Activated T-cell treated with anti-CD3 and anti-CD28 coated beads, Interleukin-2, amount 50 U/mL, for 1 hour (primary cell): ENCODE results near the gene PRKAB1.
"Not testable (repeated sequence)": the region's sequence is repeated elsewhere in the genome, so short reads cannot be mapped to it uniquely, and the experiment has no call there.

ENCODE experiments used
- DNase-seq: peaks from one replicate; pipeline ENCODE4 v3.0.0-alpha.2; 2020

Gene PRKAB1

GRCh38 chr12:119686355-119686754, 18.4 kb downstream of the PRKAB1 start:
- no peak for DNase-seq

GRCh38 chr12:119686776-119687175, 18.8 kb downstream of the PRKAB1 start:
- DNase-seq, result no peak

GRCh38 chr12:119687406-119687805, 19.5 kb downstream of the PRKAB1 start:
- DNase-seq, result no peak

GRCh38 chr12:119687879-119688278, 19.9 kb downstream of the PRKAB1 start:
- DNase-seq, result no peak

- no peak for DNase-seq
Observed at GRCh38 chr12:119689935-119690500, 22.1 kb downstream of the PRKAB1 start.

GRCh38 chr12:119691202-119691810, 23.4 kb downstream of the PRKAB1 start:
- DNase-seq, result no peak

GRCh38 chr12:119692410-119692809, 24.5 kb downstream of the PRKAB1 start:
- DNase-seq, result no peak

GRCh38 chr12:119692997-119693396, 25.1 kb downstream of the PRKAB1 start:
- no peak for DNase-seq

- DNase-seq, result no peak
Observed at GRCh38 chr12:119693511-119693910, 25.6 kb downstream of the PRKAB1 start.

GRCh38 chr12:119694111-119694510, 26.2 kb downstream of the PRKAB1 start:
- no peak for DNase-seq

- no peak for DNase-seq
Observed at GRCh38 chr12:119695034-119695433, 27.1 kb downstream of the PRKAB1 start.

GRCh38 chr12:119696943-119697342, 29.0 kb downstream of the PRKAB1 start:
- no peak for DNase-seq

- no peak for DNase-seq
Observed at GRCh38 chr12:119699199-119699760, 31.3 kb downstream of the PRKAB1 start.

GRCh38 chr12:119700078-119700477, 32.1 kb downstream of the PRKAB1 start:
- no peak for DNase-seq

- no peak for DNase-seq
Observed at GRCh38 chr12:119704065-119704747, 36.3 kb downstream of the PRKAB1 start.

- DNase-seq, result no peak
Observed at GRCh38 chr12:119705182-119705581, 37.2 kb downstream of the PRKAB1 start.

GRCh38 chr12:119706427-119706826, 38.5 kb downstream of the PRKAB1 start:
- DNase-seq, result not testable (repeated sequence)

- no peak for DNase-seq
Observed at GRCh38 chr12:119710374-119710964, 42.5 kb downstream of the PRKAB1 start.

- no peak for DNase-seq
Observed at GRCh38 chr12:119710965-119711551, 43.1 kb downstream of the PRKAB1 start.

GRCh38 chr12:119711693-119712092, 43.8 kb downstream of the PRKAB1 start:
- DNase-seq, result no peak

GRCh38 chr12:119712721-119713120, 44.8 kb downstream of the PRKAB1 start:
- no peak for DNase-seq

GRCh38 chr12:119713551-119714031, 45.7 kb downstream of the PRKAB1 start:
- DNase-seq, result no peak

- no peak for DNase-seq
Observed at GRCh38 chr12:119714614-119715267, 46.8 kb downstream of the PRKAB1 start.
